ENCODE data around the gene TASP1. TPM values are rescaled to one million over a fixed set of nuclear protein-coding genes. Genes with fewer than 3 reads are reported as not detected.

The TASP1 gene
- total and polyA plus RNA-seq, 3 experiments from 2014 or later, result 11.8 to 14.4 (median 13.5) TPM

DNA sequence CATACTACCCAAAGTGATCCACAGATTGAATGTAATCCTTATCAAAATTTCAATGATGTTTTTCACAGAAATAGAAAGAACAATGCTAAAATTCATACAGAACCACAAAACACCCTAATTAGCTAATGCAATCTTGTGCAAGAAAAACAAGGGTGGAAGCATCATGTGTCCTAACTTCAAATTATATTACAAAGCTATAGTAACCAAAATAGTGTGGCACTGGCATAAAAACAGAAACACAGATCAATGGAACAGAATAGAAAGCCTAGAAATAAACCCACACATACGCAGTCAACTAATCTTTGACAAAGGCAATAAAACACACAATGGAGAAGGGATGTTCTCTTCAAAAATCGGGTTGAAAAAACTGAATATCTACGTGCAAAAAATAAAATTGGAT lies 131.1 kb downstream of the TASP1 start:
- H3K4me3 Mint-ChIP-seq, result no peak overlapping the region
- H3K27me3 Mint-ChIP-seq, result no peaks in the 10 kb centered on the region
- H3K27ac ChIP-seq (ENCODE audit: low read depth, low read length), result no peak overlapping the region
- DNase-seq, result no peak
- CTCF ChIA-PET, result no interaction called here
- peaks cover 7% of the 10 kb centered on the region for H3K9me3 ChIP-seq (ENCODE audit: low read length)
- H3K4me1 ChIP-seq (ENCODE audit: insufficient read depth, low read length), result no peaks in the 10 kb centered on the region
- peaks cover 28 to 65% (median 42%) of the 10 kb centered on the region in 5 donors for H3K9me3 Mint-ChIP-seq
- no peak overlapping the region for H3K4me3 ChIP-seq (ENCODE audit: low read length)
- POLR2A ChIA-PET, result no interaction called here
- H3K36me3 ChIP-seq (ENCODE audit: insufficient read depth, low read length), result no peaks in the 10 kb centered on the region
- no peak overlapping the region for H3K27ac Mint-ChIP-seq
- no peaks in the 10 kb centered on the region for H3K27me3 ChIP-seq (ENCODE audit: insufficient read depth, low read length, poor library complexity, severe bottlenecking)
- peaks cover 0 to 12% (median 2%) of the 10 kb centered on the region in 3 donors for H3K4me1 Mint-ChIP-seq
- peaks cover 28 to 84% (median 58%) of the 10 kb centered on the region in 3 donors for H3K36me3 Mint-ChIP-seq

DNA sequence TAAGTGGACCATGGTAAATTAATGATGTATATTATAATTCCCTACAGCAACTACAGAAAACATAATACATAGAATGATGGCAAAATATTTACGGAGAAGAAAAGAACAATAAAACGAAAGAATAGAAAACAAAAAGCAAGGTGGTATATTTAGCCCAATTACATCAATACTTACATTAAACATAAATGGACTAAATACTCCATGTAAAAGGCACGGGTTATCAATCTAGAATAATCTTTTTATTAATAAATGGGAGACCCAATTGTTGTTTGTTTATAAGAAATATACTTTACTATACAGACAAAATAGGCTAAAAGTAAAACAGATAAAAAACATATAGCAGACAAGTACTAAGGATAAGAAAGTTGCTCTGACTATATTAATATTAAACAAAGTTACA lies 137.2 kb downstream of the TASP1 start:
- peaks cover 42 to 77% (median 51%) of the 10 kb centered on the region in 5 donors for H3K9me3 Mint-ChIP-seq
- CTCF ChIA-PET, result no interaction called here

DNA sequence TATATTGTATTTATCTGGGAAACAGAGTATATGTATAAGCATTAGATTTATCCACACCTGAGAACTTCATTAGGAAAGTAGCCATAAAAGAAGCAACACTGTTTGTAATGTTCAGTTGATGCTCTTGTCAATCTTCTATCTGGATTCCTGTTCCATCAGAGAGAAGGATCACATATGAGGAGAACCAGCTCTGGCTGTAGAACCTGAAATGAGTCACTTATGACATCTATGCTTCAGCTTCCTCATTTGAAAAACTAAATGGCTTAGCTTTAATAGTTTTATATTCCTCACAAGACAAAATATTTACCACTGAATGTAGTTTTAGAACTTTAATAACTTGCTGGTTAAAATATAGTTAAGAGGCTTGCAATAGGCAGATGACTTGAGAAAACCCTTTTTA lies 144.7 kb downstream of the TASP1 start:
- DNase-seq, result no peak
- H3K27ac Mint-ChIP-seq, result no peak overlapping the region
- no peak overlapping the region for H3K4me3 Mint-ChIP-seq
- POLR2A ChIA-PET, result no interaction called here
- peaks cover 0 to 18% (median 2%) of the 10 kb centered on the region in 5 donors for H3K9me3 Mint-ChIP-seq
- Histone ChIP-seq H3K36me3 (ENCODE audit: insufficient read depth, low read length) (no peaks in the 10 kb centered on the region), H3K4me3 (ENCODE audit: low read length) (no peak overlapping the region), H3K27ac (ENCODE audit: low read depth, low read length) (no peak overlapping the region), H3K27me3 (ENCODE audit: insufficient read depth, low read length, poor library complexity, severe bottlenecking) (no peaks in the 10 kb centered on the region), H3K4me1 (ENCODE audit: insufficient read depth, low read length) (no peaks in the 10 kb centered on the region), H3K9me3 (ENCODE audit: low read length) (no peaks in the 10 kb centered on the region)
- no peaks in the 10 kb centered on the region for H3K27me3 Mint-ChIP-seq
- peaks cover 8 to 55% (median 28%) of the 10 kb centered on the region in 3 donors for H3K36me3 Mint-ChIP-seq
- CTCF ChIA-PET, result no interaction called here
- H3K4me1 Mint-ChIP-seq, result no peaks in the 10 kb centered on the region

More for the DNA sequence above, 137.2 kb downstream of the TASP1 start:
- Histone ChIP-seq H3K9me3 (ENCODE audit: low read length) (peaks cover 14% of the 10 kb centered on the region), H3K4me1 (ENCODE audit: insufficient read depth, low read length) (no peaks in the 10 kb centered on the region), H3K4me3 (ENCODE audit: low read length) (no peak overlapping the region), H3K27me3 (ENCODE audit: insufficient read depth, low read length, poor library complexity, severe bottlenecking) (no peaks in the 10 kb centered on the region), H3K36me3 (ENCODE audit: insufficient read depth, low read length) (no peaks in the 10 kb centered on the region), H3K27ac (ENCODE audit: low read depth, low read length) (no peak overlapping the region)
- DNase-seq, result no peak
- peaks cover 0 to 12% (median 2%) of the 10 kb centered on the region in 3 donors for H3K4me1 Mint-ChIP-seq
- POLR2A ChIA-PET, result no interaction called here
- H3K4me3 Mint-ChIP-seq, result no peak overlapping the region
- H3K36me3 Mint-ChIP-seq, result peaks cover 39 to 95% (median 66%) of the 10 kb centered on the region in 3 donors
- H3K27ac Mint-ChIP-seq, result no peak overlapping the region
- no peaks in the 10 kb centered on the region for H3K27me3 Mint-ChIP-seq

DNA sequence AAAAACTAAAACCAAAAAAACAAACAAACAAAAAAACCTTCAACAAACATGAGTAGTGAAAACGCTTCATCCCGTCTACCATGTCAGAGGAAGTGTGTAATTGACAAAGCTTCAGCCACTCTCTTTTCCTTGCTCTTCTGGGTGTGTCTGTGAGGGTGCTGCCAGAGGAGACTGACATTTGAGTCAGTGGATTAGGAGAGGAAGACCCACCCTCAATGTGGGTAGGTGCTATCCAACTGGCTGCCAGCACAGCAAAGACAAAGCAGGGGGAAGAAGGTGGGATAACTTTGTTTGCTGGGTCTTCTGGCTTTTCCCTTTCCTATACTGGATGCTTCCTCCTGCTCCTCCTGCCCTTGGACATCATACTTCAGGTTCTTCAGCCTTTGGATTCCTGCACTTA lies 145.6 kb downstream of the TASP1 start:
- H3K27ac Mint-ChIP-seq, result no peak overlapping the region
- Histone ChIP-seq H3K9me3 (ENCODE audit: low read length) (no peaks in the 10 kb centered on the region), H3K27ac (ENCODE audit: low read depth, low read length) (no peak overlapping the region), H3K36me3 (ENCODE audit: insufficient read depth, low read length) (no peaks in the 10 kb centered on the region), H3K27me3 (ENCODE audit: insufficient read depth, low read length, poor library complexity, severe bottlenecking) (no peaks in the 10 kb centered on the region), H3K4me1 (ENCODE audit: insufficient read depth, low read length) (no peaks in the 10 kb centered on the region), H3K4me3 (ENCODE audit: low read length) (no peak overlapping the region)
- no peaks in the 10 kb centered on the region for H3K4me1 Mint-ChIP-seq
- no peak for DNase-seq
- ChIA-PET CTCF (no interaction called here), POLR2A (no interaction called here)
- H3K36me3 Mint-ChIP-seq, result peaks cover 8 to 47% (median 22%) of the 10 kb centered on the region in 3 donors
- peaks cover 0 to 10% (median 2%) of the 10 kb centered on the region in 5 donors for H3K9me3 Mint-ChIP-seq
- H3K4me3 Mint-ChIP-seq, result no peak overlapping the region
- no peaks in the 10 kb centered on the region for H3K27me3 Mint-ChIP-seq

DNA sequence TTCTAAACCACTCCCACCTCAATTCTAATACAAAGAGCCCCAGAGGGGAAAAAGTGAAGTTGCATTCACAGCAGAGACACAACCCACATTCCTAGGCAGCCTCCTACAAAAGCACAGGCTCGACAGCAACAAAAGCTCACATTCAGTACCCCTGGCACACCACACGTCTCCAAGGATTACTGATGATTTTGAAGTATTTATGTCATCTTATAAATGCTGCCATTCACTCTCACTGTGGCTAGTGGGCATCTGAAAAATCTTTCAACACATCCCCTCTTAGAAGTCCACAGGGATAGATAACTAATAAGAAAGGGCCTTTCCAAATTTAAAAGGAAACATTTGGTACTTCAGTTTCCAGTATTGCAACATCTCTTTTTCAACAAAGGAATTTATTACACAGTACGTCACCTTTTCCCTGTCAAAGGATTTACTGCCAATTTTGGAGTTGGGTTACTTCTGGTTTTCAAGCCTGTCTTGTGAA lies 146.7 kb downstream of the TASP1 start:
- Histone ChIP-seq H3K4me3 (ENCODE audit: low read length) (no peak overlapping the region), H3K27me3 (ENCODE audit: insufficient read depth, low read length, poor library complexity, severe bottlenecking) (no peaks in the 10 kb centered on the region), H3K27ac (ENCODE audit: low read depth, low read length) (no peak overlapping the region), H3K36me3 (ENCODE audit: insufficient read depth, low read length) (no peaks in the 10 kb centered on the region), H3K4me1 (ENCODE audit: insufficient read depth, low read length) (no peaks in the 10 kb centered on the region), H3K9me3 (ENCODE audit: low read length) (no peaks in the 10 kb centered on the region)
- no peak overlapping the region for H3K27ac Mint-ChIP-seq
- H3K27me3 Mint-ChIP-seq, result no peaks in the 10 kb centered on the region
- no peaks in the 10 kb centered on the region for H3K4me1 Mint-ChIP-seq
- POLR2A ChIA-PET, result no interaction called here
- H3K9me3 Mint-ChIP-seq, result peaks cover 0 to 4% (median 2%) of the 10 kb centered on the region in 5 donors
- peaks cover 8 to 36% (median 17%) of the 10 kb centered on the region in 3 donors for H3K36me3 Mint-ChIP-seq
- no peak overlapping the region for H3K4me3 Mint-ChIP-seq
- no peak for DNase-seq
- CTCF ChIA-PET, result no interaction called here

DNA sequence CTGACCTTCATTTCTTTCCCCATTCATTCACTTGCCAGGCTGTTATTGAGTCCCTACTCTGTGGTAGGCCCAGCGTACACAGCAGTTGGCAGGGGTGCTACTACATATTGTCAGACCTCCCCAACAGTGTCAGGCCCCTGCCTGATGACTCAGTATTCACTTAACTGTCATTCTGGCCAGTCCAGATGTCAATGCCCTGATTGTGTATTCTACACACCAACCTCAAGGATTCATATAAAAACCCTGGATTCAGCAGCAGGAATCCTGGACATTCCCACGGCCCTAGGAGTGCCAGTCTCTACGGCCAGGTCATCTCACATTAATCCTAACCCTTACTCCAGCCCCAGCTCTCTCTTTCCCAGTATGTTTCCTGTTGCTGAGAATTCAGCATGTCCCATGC lies 151.5 kb downstream of the TASP1 start:
- Histone ChIP-seq H3K4me1 (ENCODE audit: insufficient read depth, low read length) (no peaks in the 10 kb centered on the region), H3K36me3 (ENCODE audit: insufficient read depth, low read length) (no peaks in the 10 kb centered on the region), H3K27ac (ENCODE audit: low read depth, low read length) (no peak overlapping the region), H3K9me3 (ENCODE audit: low read length) (no peaks in the 10 kb centered on the region), H3K27me3 (ENCODE audit: insufficient read depth, low read length, poor library complexity, severe bottlenecking) (no peaks in the 10 kb centered on the region), H3K4me3 (ENCODE audit: low read length) (no peak overlapping the region)
- ChIA-PET CTCF (no interaction called here), POLR2A (no interaction called here)
- DNase-seq, result no peak
- no peak overlapping the region for H3K27ac Mint-ChIP-seq
- peaks cover 0 to 8% (median 4%) of the 10 kb centered on the region in 3 donors for H3K4me1 Mint-ChIP-seq
- peaks cover 0 to 10% (median 3%) of the 10 kb centered on the region in 5 donors for H3K9me3 Mint-ChIP-seq
- H3K36me3 Mint-ChIP-seq, result peaks cover 6 to 51% (median 30%) of the 10 kb centered on the region in 3 donors
- peaks cover 0 to 1% of the 10 kb centered on the region in 2 donors for H3K27me3 Mint-ChIP-seq
- no peak overlapping the region for H3K4me3 Mint-ChIP-seq

DNA sequence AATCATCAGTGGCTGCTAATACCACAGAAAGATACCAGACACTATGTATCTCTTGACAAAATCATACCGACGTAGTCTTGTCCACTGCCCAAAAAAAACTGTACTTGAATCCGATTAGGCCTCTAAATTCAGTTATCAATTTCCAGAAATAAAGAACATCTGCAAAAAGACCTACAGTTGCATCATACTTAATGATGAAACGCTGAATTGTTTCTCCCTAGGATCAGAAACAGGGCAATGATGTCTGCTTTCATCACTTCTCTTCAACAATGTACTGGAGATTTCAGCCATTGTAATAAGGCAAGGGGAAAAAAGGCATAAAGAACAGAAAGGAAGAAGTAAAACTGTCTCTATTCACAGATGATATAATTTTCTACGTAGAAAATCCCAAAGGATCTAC lies 152.0 kb downstream of the TASP1 start:
- no peaks in the 10 kb centered on the region for H3K4me1 ChIP-seq (ENCODE audit: insufficient read depth, low read length)
- Mint-ChIP-seq H3K4me1 (peaks cover 0 to 8% (median 4%) of the 10 kb centered on the region in 3 donors), H3K9me3 (peaks cover 0 to 15% (median 6%) of the 10 kb centered on the region in 5 donors), H3K36me3 (peaks cover 11 to 52% (median 33%) of the 10 kb centered on the region in 3 donors), H3K4me3 (no peak overlapping the region), H3K27ac (no peak overlapping the region), H3K27me3 (peaks cover 0 to 1% of the 10 kb centered on the region in 2 donors)
- H3K36me3 ChIP-seq (ENCODE audit: insufficient read depth, low read length), result no peaks in the 10 kb centered on the region
- H3K27ac ChIP-seq (ENCODE audit: low read depth, low read length), result no peak overlapping the region
- no peak overlapping the region for H3K4me3 ChIP-seq (ENCODE audit: low read length)
- H3K9me3 ChIP-seq (ENCODE audit: low read length), result no peaks in the 10 kb centered on the region
- ChIA-PET CTCF (no interaction called here), POLR2A (no interaction called here)
- DNase-seq, result no peak
- H3K27me3 ChIP-seq (ENCODE audit: insufficient read depth, low read length, poor library complexity, severe bottlenecking), result no peaks in the 10 kb centered on the region

DNA sequence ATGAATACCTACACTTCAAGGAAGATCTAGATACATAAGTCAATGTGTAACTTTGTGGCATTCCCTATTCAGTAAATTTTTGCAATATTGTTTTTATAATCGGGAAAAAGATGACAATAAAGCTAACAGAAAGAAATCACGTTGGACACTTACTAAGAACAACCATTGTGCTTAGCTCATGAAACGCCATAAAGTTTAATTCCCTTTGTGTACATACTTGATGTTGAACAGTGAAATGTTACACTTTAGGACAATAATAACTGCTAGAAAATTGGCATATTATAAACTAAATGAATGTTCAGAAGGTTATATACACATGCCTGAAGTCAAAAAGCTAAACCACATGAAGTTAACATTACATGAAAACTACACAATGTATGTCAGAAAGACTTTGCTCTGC lies 153.2 kb downstream of the TASP1 start:
- POLR2A ChIA-PET, result no interaction called here
- CTCF ChIA-PET, result no interaction called here

More for the DNA sequence above, 153.2 kb downstream of the TASP1 start:
- H3K9me3 Mint-ChIP-seq, result peaks cover 0 to 22% (median 6%) of the 10 kb centered on the region in 5 donors
- peaks cover 0 to 8% (median 4%) of the 10 kb centered on the region in 3 donors for H3K4me1 Mint-ChIP-seq
- Histone ChIP-seq H3K4me3 (ENCODE audit: low read length) (no peak overlapping the region), H3K36me3 (ENCODE audit: insufficient read depth, low read length) (no peaks in the 10 kb centered on the region), H3K27ac (ENCODE audit: low read depth, low read length) (no peak overlapping the region), H3K27me3 (ENCODE audit: insufficient read depth, low read length, poor library complexity, severe bottlenecking) (no peaks in the 10 kb centered on the region), H3K4me1 (ENCODE audit: insufficient read depth, low read length) (no peaks in the 10 kb centered on the region), H3K9me3 (ENCODE audit: low read length) (no peaks in the 10 kb centered on the region)
- no peak overlapping the region for H3K4me3 Mint-ChIP-seq
- peaks cover 0 to 1% of the 10 kb centered on the region in 2 donors for H3K27me3 Mint-ChIP-seq
- H3K27ac Mint-ChIP-seq, result no peak overlapping the region
- no peak for DNase-seq
- peaks cover 20 to 54% (median 40%) of the 10 kb centered on the region in 3 donors for H3K36me3 Mint-ChIP-seq

All from CD8-positive, alpha-beta memory T cell (primary cell).